Measurements from ENCODE around the gene CHKB. TPM values are rescaled to one million over a fixed set of nuclear protein-coding genes. Genes with fewer than 3 reads are reported as not detected.

The CHKB gene
- total RNA-seq, 1 experiment from 2014 or later = 55.1 TPM

- no peaks in the 10 kb centered on the region for H3K36me3 ChIP-seq (ENCODE audit: control insufficient read depth in 1 of 2, insufficient read depth in 2 of 2, low read length in 2 of 2)
- no peak overlapping the region for H2AFZ ChIP-seq (ENCODE audit: low read depth, low read length, poor library complexity, severe bottlenecking)
- BruUV-seq (replicated peaks) = no TSS peak
- TF ChIP-seq POLR2AphosphoS5 (IDR thresholded peaks at IDR 0.05; ENCODE audit: low read depth, low read length) = no peak
- TF ChIP-seq ZNF274 (IDR thresholded peaks at IDR 0.05; ENCODE audit: low read depth, low read length) = no peak
- no peak for TF ChIP-seq MAX (IDR thresholded peaks at IDR 0.05)
- TF ChIP-seq YY1 (IDR thresholded peaks at IDR 0.05; ENCODE audit: extremely low read depth, insufficient replicate concordance, low read depth, low read length) = no peak
- no peaks in the 10 kb centered on the region for H4K20me1 ChIP-seq (ENCODE audit: insufficient read depth)
- H3K4me2 ChIP-seq (ENCODE audit: low read length) = no peak overlapping the region
- ChIA-PET RAD21 (ENCODE audit: low non-redundant PET in 1 of 2, low total read pairs in 2 of 2, uncharacterized antibody in 2 of 2, unreplicated experiment in 2 of 2) (no interaction called here), CTCF (no interaction called here), POLR2A (no interaction called here)
- ATAC-seq = no peak
- H3K9me3 ChIP-seq (ENCODE audit: control insufficient read depth in 1 of 2, insufficient read depth in 1 of 2, low read depth in 1 of 2, low read length in 2 of 2) = no peaks in the 10 kb centered on the region
- H3K27ac ChIP-seq (ENCODE audit: low read depth, low read length) = no peak overlapping the region
- peaks cover 19 to 28% of the 10 kb centered on the region in 2 experiments for H3K4me1 ChIP-seq (ENCODE audit: control insufficient read depth in 1 of 2, insufficient read depth in 2 of 2, low read length in 2 of 2)
- H3K27me3 ChIP-seq (ENCODE audit: insufficient read depth, low read length) = no peaks in the 10 kb centered on the region
- no peak overlapping the region for H3K9ac ChIP-seq (ENCODE audit: low read length)
- DNase-seq (ENCODE audit: low read depth, low spot score) = no peak
- no peaks in the 10 kb centered on the region for H3K79me2 ChIP-seq (ENCODE audit: insufficient read depth, low read length)
- no peak overlapping the region for H3K4me3 ChIP-seq (replicated peaks in 1 of 2; ENCODE audit: low read depth in 1 of 2, low read length in 2 of 2)
- intact Hi-C loops (cut with micrococcal nuclease) = loop anchor here (2.0 kb wide), 1 partner anchor 29 kb away; the partner anchor contains the start of gene CHKB
- H3K9me2 ChIP-seq (ENCODE audit: insufficient read depth) = no peaks in the 10 kb centered on the region
These were observed 28.9 kb upstream of the CHKB start for GRCh38 chr22:50611341-50612060.

- ChIA-PET POLR2A (no interaction called here), RAD21 (ENCODE audit: low non-redundant PET in 1 of 2, low total read pairs in 2 of 2, uncharacterized antibody in 2 of 2, unreplicated experiment in 2 of 2) (no interaction called here), CTCF (no interaction called here)
- Histone ChIP-seq H3K4me2 (ENCODE audit: low read length) (no peak overlapping the region), H4K20me1 (ENCODE audit: insufficient read depth) (no peaks in the 10 kb centered on the region), H3K27ac (ENCODE audit: low read depth, low read length) (no peak overlapping the region), H3K4me1 (ENCODE audit: control insufficient read depth in 1 of 2, insufficient read depth in 2 of 2, low read length in 2 of 2) (peaks cover 19 to 28% of the 10 kb centered on the region in 2 experiments), H3K79me2 (ENCODE audit: insufficient read depth, low read length) (no peaks in the 10 kb centered on the region), H3K27me3 (ENCODE audit: insufficient read depth, low read length) (no peaks in the 10 kb centered on the region), H2AFZ (ENCODE audit: low read depth, low read length, poor library complexity, severe bottlenecking) (no peak overlapping the region), H3K9ac (ENCODE audit: low read length) (no peak overlapping the region), H3K4me3 (replicated peaks in 1 of 2; ENCODE audit: low read depth in 1 of 2, low read length in 2 of 2) (no peak overlapping the region), H3K36me3 (ENCODE audit: control insufficient read depth in 1 of 2, insufficient read depth in 2 of 2, low read length in 2 of 2) (no peaks in the 10 kb centered on the region), H3K9me2 (ENCODE audit: insufficient read depth) (no peaks in the 10 kb centered on the region), H3K9me3 (ENCODE audit: control insufficient read depth in 1 of 2, insufficient read depth in 1 of 2, low read depth in 1 of 2, low read length in 2 of 2) (no peaks in the 10 kb centered on the region)
- DNase-seq (ENCODE audit: low read depth, low spot score) (no peak), ATAC-seq (no peak)
- intact Hi-C loops (cut with micrococcal nuclease) = no loop called here
- BruUV-seq (replicated peaks) = no TSS peak
- TF ChIP-seq YY1 (IDR thresholded peaks at IDR 0.05; ENCODE audit: extremely low read depth, insufficient replicate concordance, low read depth, low read length) (no peak), CBX3 (IDR thresholded peaks at IDR 0.05; ENCODE audit: low read depth) (no peak), ATF3 (IDR thresholded peaks at IDR 0.05) (no peak), ZBTB33 (IDR thresholded peaks at IDR 0.05; ENCODE audit: extremely low read depth, insufficient replicate concordance, low read length) (no peak), CEBPB (IDR thresholded peaks at IDR 0.05; ENCODE audit: low read depth) (no peak), MAX (IDR thresholded peaks at IDR 0.05) (no peak), FOSL1 (IDR thresholded peaks at IDR 0.05; ENCODE audit: low read depth) (no peak), ZFX (IDR thresholded peaks at IDR 0.05) (no peak), EGR1 (IDR thresholded peaks at IDR 0.05; ENCODE audit: low read depth) (no peak), EZH2 (IDR thresholded peaks at IDR 0.05) (no peak), CTCF (IDR thresholded peaks at IDR 0.05 in 2 of 3, conservative IDR thresholded peaks at IDR 0.05 in 1 of 3; ENCODE audit: borderline replicate concordance in 1 of 3, insufficient read depth in 1 of 3, low read depth in 2 of 3, low read length in 2 of 3) (no peak), POLR2A (IDR thresholded peaks at IDR 0.05; ENCODE audit: borderline replicate concordance, extremely low read depth, insufficient read depth, insufficient read length) (no peak)
These were observed 27.9 kb upstream of the CHKB start for GRCh38 chr22:50610581-50610980.
